BE2C (cell line): ENCODE results near the gene FXYD2.
"Not testable (repeated sequence)": the region's sequence is repeated elsewhere in the genome, so short reads cannot be mapped to it uniquely, and the experiment has no call there.

ENCODE experiments used
- DNase-seq: peaks from one replicate; pipeline ENCODE4 v3.0.0-alpha.2; 2020
- H3K27me3 ChIP-seq: fragments of 250-450 bp; sonication (Bioruptor Pico); 2 replicates; pipeline ENCODE4 v1.5.1; 2020; ENCODE audit warnings: mild to moderate bottlenecking
- H3K36me3 ChIP-seq: fragments of 250-450 bp; sonication (Bioruptor Pico); 2 replicates; pipeline ENCODE4 v1.5.1; 2020; ENCODE audit warnings: mild to moderate bottlenecking
- H3K4me1 ChIP-seq: fragments of 250-450 bp; sonication (Bioruptor Pico); 2 replicates; pipeline ENCODE4 v1.5.1; 2020
- H3K4me3 ChIP-seq: 2 replicates; pipeline ENCODE4 v1.5.1; 2011; ENCODE audit warnings: low read depth, low read length
- H3K9me3 ChIP-seq: fragments of 250-450 bp; sonication (Bioruptor Pico); 2 replicates; pipeline ENCODE4 v1.5.1; 2020
- TF ChIP-seq, protein P1 (sequence below): IDR thresholded peaks from 2 replicates; pipeline ENCODE4 v1.5.1; 2012; ENCODE audit warnings: mild to moderate bottlenecking, low read depth, low read length

Gene FXYD2

DNA sequence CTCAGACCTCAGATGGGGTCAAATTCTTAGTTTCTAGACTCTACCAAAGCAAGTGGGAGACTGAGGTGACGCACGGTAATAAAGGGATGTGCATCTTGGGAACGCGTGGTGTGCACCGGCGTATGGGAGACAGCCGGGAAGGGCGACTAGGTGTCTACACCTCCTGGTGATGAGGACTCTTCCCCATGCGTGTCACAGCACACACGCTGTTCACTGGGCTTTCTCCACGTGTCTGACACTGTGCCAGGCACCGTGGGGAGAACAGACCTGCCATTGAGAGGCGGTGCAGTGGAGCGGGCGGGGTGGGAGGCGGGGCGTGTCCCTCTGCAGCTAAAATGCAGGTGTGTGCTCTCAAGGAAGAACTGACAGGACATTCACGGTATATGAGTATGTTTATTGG is 46.6 kb upstream of the FXYD2 start:
- peaks cover 7% of the 10 kb centered on the region for H3K36me3 ChIP-seq
- no peak overlapping the region for H3K4me3 ChIP-seq
- TF ChIP-seq, protein P1, sequence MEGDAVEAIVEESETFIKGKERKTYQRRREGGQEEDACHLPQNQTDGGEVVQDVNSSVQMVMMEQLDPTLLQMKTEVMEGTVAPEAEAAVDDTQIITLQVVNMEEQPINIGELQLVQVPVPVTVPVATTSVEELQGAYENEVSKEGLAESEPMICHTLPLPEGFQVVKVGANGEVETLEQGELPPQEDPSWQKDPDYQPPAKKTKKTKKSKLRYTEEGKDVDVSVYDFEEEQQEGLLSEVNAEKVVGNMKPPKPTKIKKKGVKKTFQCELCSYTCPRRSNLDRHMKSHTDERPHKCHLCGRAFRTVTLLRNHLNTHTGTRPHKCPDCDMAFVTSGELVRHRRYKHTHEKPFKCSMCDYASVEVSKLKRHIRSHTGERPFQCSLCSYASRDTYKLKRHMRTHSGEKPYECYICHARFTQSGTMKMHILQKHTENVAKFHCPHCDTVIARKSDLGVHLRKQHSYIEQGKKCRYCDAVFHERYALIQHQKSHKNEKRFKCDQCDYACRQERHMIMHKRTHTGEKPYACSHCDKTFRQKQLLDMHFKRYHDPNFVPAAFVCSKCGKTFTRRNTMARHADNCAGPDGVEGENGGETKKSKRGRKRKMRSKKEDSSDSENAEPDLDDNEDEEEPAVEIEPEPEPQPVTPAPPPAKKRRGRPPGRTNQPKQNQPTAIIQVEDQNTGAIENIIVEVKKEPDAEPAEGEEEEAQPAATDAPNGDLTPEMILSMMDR: no peak
- no peaks in the 10 kb centered on the region for H3K9me3 ChIP-seq
- no peaks in the 10 kb centered on the region for H3K27me3 ChIP-seq
- DNase-seq: no peak
- peaks cover 51% of the 10 kb centered on the region for H3K4me1 ChIP-seq

DNA sequence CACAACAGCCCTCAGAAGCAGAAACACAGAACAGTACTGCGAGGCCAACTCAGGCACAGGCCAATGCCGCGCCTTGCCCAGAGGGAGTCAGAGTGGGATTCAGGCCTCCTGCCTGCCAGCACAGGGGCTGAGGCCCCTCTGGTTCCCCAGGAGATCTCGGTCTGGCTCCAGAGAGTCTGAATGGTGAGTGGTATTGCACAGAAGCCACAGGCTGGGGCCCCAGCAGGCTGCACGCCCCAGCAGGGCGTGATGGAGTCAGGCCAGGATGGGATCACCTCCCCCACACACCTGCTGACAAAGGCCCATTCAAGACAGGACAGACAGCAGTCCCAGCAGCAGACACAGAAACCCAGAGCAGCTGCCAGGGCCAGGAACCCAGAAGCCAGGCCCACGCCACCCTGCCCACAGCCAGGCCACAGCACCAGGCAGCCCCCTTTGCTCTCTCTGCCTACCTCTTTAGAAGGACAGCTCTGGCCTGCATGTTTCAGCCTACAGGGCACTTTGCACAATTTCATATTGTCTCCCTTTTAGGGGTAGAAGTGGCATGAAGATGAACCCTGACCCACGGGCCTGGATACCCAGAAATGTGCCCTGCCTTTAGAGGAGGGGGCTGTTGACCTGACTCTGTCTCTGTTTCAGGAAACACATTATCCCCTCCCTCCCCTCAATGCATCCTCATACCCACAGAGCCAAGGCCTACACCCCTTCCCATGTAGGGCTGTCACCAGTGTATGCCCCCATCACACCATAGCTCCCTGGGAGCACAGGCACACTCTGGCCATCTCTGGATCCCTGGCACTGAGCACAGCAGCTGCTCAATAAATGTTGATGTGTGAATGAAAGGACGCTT is 45.8 kb upstream of the FXYD2 start:
- Histone ChIP-seq H3K27me3 (no peaks in the 10 kb centered on the region), H3K4me1 (peaks cover 51% of the 10 kb centered on the region), H3K36me3 (peaks cover 14% of the 10 kb centered on the region), H3K9me3 (no peaks in the 10 kb centered on the region), H3K4me3 (no peak overlapping the region; the same call in 1 of the 2 replicates)
- TF ChIP-seq, protein P1: no peak
- DNase-seq: peak; percentile 92

DNA sequence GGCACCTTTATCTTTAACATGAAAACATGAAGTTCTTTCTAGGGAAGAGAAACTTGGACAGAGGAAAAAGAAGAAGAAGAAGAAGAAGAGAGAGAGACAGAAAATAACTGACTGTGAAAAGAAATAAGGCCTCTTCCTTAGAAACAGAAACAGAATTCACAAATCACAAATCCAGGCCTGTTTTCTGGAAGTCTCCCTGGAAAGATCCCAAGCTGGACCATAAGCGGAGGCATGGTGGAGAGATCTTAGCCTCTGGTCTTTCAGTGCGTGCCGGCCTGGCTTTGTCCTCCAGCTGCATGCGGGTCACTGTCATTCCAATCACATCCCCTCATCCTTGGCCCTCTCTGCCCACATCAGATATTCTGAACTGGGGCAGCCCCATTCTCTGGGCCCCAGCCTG is 45.1 kb upstream of the FXYD2 start:
- Histone ChIP-seq H3K36me3 (peaks cover 19% of the 10 kb centered on the region), H3K4me3 (no peak overlapping the region), H3K9me3 (no peaks in the 10 kb centered on the region), H3K27me3 (no peaks in the 10 kb centered on the region), H3K4me1 (peaks cover 45% of the 10 kb centered on the region)
- TF ChIP-seq, protein P1: no peak
- DNase-seq: no peak

DNA sequence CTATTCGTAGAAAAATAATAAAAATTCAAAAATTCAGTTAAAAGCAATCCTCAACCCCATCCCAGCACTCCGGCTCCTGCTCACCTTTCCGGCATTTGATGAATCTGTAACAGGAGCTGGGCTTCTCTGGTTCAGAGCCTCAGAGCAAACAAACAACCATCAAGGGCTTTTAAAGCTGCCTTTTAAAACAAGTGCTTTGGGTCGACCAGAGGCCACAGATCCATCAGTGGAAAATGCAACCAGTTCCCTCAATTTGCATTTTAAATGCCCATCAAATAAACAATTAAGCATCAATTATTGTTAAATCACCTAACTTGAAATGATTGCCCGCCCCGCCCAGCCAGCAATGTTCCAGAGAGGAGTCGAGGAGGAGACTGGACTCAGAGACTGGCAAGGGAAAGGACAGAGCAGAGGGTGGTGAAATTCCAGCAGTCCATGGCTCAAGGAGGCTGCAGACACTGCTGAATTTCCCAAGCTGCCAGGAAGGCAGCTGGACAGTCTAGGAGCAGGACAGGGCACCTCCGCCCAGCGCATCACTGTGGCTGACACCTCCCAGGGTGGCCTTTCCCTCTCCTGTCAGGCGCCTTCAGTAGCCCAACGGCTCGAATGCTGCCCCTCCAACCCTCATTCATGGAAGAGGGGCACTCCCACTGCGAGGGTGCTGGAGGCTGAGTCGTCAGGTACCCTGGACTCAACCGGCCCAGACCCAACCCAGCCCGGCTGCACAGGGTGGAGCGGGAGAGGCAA is 44.4 kb upstream of the FXYD2 start:
- H3K4me3 ChIP-seq: no peak overlapping the region

DNA sequence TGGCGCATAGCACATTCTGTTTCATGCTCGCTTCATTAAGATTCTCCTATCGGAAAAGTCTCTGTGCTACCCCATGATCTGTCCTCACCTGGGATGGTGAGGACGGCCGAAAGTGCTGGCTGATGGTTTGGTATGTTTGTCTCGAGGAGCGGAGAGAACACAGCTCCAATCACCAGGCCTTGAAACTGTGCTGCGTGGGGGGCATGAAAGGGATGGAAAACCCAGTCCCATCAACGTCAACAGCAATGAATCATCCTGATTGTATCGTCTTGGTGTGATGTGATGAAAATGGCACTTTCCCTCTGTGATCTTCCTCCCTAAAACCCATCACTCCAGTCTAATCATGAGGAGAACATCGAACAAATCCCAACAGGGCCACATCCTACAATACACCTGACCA is 43.5 kb upstream of the FXYD2 start:
- peaks cover 19% of the 10 kb centered on the region for H3K36me3 ChIP-seq
- no peaks in the 10 kb centered on the region for H3K27me3 ChIP-seq
- no peak for DNase-seq
- H3K4me1 ChIP-seq: peaks cover 36% of the 10 kb centered on the region
- TF ChIP-seq, protein P1: no peak
- H3K4me3 ChIP-seq: no peak overlapping the region
- H3K9me3 ChIP-seq: no peaks in the 10 kb centered on the region

More for the DNA sequence above, 44.4 kb upstream of the FXYD2 start:
- H3K4me1 ChIP-seq: peaks cover 40% of the 10 kb centered on the region
- no peaks in the 10 kb centered on the region for H3K9me3 ChIP-seq
- H3K36me3 ChIP-seq: peaks cover 19% of the 10 kb centered on the region
- no peak for DNase-seq
- TF ChIP-seq, protein P1: no peak
- H3K27me3 ChIP-seq: no peaks in the 10 kb centered on the region

DNA sequence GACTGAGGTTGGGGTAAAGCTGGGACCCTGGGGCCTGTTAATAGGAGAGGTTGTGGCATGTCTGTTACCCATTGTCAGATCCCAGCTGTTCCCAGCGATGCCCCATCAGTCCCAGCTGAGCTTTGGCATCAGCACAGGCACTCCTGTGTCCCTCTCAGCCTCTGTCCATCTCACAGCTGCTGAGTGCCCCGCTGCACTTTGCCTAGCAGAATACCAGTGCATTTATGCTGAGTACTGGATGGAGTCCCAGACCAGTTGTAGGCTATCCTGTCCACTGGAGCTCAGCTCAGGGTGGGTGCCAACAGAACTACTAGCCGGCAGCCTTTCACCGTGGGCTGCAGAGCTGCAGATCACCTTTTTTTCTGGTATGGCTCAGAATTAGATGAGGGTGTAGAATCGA is 42.0 kb upstream of the FXYD2 start:
- Histone ChIP-seq H3K4me1 (peaks cover 44% of the 10 kb centered on the region), H3K27me3 (no peaks in the 10 kb centered on the region), H3K9me3 (no peaks in the 10 kb centered on the region), H3K4me3 (no peak overlapping the region), H3K36me3 (peaks cover 19% of the 10 kb centered on the region)
- TF ChIP-seq, protein P1: no peak
- DNase-seq: no peak

DNA sequence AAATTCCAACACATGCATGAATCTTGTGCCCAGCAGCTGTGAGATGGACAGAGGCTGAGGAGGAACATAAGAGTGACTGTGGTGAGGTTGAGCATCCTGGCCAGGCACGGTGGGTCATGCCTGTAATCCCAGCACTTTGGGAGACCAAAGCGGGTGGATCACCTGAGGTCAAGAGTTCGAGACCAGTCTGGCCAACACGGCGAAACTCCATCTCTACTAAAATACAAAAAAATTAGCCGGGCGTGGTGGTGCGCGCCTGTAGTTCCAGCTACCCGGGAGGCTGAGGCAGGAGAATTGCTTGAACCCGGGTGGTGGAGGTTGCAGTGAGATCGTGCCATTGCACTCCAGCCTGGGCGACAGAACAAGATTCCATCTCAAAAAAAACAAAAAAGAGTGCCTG is 41.0 kb upstream of the FXYD2 start:
- Histone ChIP-seq H3K36me3 (peaks cover 19% of the 10 kb centered on the region), H3K4me1 (peaks cover 44% of the 10 kb centered on the region)
- H3K27me3 ChIP-seq, DNase-seq, H3K4me3 ChIP-seq, H3K9me3 ChIP-seq: not testable (repeated sequence)
